NCI-H345 treated with DMSO at 0.1 percent for 48 hours (cell line): ENCODE data around the gene CSPG4.

ENCODE experiments used
- DNase-seq: peaks from one replicate; lab custom pipeline; 2025; ENCODE audit not compliant: unreplicated experiment; lab: John Stamatoyannopoulos, UW

Gene CSPG4

GRCh38 chr15:75631935-75632334, 80.7 kb downstream of the CSPG4 start:
- no peak for DNase-seq

- DNase-seq: no peak
Measured at GRCh38 chr15:75625542-75626347, 86.9 kb downstream of the CSPG4 start, which contains the start of gene SNUPN. Gene SNUPN, minus strand, starts transcription at chr15:75625725. Its CDS starts 4,674 bp downstream, at chr15:75621051.
